GM18909 (cell line): ENCODE data around the gene FREM3.

Experiments
- ATAC-seq: cut with Tn5 transposase; IDR thresholded peaks from one replicate; pipeline ENCODE4 v1.9.1; 2021; ENCODE audit warnings: mild to moderate bottlenecking; ENCODE audit not compliant: unreplicated experiment, poor library complexity

Gene FREM3

DNA sequence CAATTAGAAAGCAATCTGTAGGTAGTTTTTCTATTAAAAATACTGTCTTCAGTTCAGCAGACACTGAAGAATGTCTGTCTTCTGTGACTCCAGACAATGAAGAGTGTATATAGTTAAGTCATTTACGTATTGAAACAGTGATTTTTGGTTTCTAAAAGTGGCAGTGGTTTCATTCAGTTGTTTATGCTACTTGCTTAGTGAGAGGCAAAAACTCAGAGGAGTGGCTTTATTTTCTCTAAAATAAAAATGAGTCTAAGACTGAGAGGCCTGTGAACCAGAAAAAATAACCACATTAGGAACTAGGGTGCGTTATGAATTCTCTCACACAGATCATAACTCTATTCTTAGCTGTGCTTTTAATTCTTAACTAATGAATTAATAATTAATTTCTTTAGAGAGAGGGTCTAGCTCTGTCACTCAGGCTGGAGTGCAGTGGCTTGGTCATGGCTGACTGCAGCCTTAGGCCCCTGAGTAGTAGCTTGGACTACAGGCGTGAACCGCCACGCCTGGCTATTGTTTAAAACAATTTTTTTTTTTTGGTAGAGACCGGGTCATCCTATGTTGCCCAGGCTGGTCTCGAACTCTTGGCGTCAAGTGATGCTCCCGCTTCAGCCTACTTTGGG, 31.4 kb downstream of the FREM3 start:
- ATAC-seq = peak; percentile 97

DNA sequence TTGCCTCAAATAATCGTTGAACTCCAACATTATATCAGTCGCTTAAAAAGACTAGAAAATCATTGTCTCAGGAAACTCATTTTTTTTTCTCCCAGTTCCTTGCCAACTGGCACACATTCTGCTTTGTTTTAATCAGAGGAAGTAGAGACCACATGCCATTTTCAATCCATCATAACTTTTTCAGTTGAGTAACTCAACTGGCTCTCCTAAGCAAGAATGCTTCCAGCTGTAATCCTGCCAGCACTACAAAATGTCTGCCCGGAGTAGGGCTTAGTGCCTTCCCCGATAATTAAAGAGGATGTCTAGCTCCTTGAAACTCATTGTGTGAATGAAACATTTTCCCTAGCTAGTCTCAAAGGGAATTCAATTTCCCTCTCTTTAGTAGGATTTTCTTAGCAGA, 33.0 kb downstream of the FREM3 start:
- ATAC-seq = no peak

DNA sequence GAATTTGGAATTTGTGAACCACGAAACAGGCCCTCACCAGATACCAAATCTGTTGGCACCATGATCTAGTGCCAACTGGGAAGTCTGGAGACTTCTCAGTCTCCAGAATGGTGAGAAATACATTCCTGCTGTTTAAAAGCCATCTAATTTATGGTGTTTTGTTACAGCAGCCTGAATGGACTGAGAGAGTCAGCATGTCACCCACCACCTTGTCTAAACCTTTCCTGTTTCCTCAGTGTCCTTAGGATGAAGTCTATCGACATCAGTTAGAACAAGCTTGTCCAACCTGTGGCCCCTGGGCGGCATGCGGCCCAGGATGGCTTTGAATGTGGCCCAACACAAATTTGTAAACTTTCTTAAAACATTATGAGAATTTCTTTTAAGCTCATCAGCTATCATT, 42.1 kb downstream of the FREM3 start:
- no peak for ATAC-seq

DNA sequence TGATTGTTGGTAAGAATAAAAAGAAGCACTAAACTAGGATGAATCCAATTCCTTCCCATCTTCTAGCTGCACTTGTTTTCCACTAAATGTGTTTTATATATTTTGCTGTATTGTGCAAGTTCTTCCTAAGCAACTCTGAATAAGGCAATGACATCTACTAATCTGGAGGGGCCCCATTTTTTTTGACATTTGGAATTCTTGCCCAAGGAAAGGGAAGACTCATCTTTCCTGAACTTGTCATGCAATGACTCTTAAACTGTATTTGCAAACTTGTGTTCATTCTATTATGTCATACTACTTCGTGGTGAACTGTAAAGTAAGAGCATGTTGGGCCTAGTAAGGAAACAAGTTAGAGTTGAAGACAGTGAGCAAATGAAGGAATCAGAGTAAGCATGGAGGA, 45.9 kb downstream of the FREM3 start:
- no peak for ATAC-seq

DNA sequence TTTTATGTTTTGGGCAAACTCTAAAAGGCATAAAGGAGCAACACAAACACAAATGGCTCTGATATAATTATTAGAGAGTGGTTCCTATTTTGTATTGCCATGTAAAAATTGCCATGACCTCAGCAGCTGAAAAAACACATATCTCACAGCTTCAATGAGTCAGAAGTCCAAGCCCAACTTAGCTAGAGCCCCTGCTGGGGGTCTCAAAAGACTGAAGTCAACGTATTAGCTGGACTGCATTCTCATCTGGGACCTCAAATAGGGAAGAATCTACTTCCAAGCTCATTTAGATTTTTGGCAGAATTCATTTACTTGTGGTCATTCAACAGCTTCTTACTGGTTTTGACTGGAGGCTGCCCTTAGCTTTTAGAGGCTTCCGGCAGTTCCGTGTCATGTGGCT, 47.4 kb downstream of the FREM3 start:
- no peak for ATAC-seq

DNA sequence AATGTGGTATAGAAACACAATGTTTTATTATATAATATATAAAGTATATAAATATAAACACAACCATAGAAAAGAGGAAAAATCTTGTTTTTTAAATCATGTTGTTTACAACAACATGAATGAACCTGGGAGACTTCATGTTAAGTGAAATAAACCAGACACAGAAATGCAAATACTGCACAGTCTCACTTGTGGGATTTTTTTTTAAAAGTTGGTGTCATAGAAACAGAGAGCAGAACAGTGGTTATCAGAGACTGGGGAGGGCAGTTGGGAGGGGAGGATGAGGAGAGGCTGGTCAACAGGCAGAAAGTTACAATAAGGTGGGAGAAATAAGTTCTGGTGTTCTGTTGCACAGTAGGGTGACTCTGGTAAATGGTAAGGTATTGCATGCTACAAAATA, 57.1 kb downstream of the FREM3 start:
- peak; percentile 44 for ATAC-seq

DNA sequence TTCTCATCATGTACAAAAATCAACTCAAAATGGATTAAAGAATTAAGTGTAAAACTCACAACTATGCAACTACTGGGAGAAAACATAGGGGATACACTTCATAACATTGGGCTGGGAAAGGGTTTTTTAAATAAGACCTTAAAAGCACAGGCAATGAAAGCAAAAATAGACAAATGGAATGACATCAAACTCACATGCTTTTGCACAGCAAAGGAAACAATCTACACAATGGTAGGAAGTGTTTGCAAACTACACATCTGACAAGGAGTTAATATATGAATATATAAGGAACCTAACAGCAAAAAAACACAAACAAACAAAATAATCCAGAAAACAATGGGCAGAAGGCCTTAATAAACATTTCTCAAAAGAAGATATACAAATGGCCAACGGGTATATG, 57.9 kb downstream of the FREM3 start:
- ATAC-seq = no peak

DNA sequence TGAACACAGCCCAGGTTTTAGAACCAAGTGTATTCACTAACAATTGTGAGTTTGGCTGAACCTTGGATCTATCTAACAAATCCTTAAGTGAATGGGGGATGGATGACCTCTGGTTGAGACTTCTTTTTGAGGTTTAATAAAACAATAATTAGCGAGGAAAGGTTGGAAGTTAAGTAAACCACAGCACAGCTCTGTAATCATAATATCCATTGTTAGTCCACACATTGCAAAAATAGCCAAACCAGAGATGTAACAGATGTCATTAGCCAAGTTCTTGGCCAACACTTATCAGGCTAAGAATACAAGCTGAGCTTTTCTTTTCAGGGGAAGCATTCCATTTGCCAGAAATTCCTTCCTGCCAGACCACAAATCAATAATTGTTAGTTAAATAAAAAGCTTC, 59.1 kb downstream of the FREM3 start:
- no peak for ATAC-seq

DNA sequence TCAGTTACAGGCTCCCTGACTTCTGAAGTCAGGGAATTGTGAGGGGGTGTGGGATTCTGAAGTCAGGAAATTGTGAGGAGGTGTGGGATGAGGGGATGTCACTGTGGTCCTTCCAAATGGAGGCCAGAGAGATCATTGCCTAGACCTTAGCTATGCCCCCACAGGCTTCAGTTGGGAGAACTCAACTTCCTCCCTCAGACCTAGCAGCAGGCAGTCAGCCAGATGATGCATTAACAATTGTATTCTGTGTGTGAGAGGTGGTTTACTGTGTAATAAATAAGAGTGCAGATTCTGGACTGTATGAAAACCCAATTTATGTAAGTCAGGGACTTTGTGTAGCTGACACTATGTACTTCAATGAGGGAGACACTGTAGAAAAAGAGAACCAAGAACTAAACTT, 65.7 kb downstream of the FREM3 start:
- ATAC-seq = no peak

DNA sequence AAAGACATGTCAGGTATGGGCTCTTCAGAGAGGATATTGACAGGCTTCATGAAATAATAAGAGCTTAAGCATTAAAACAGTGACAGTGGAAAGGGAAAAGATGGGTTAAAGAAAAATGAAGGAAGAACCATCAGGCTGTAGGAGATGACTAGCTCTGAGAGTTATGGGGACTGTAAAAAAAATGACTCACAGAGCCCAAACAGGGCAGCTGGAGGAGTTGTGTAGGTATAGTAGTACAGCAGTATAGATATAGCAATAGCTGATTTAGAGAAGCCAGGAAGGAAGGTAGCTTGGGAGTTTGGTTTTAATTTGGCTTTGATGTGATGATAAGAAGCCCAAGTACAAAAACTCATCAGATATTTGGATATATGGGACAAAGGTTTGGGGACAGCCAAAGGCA, 66.6 kb downstream of the FREM3 start:
- no peak for ATAC-seq

DNA sequence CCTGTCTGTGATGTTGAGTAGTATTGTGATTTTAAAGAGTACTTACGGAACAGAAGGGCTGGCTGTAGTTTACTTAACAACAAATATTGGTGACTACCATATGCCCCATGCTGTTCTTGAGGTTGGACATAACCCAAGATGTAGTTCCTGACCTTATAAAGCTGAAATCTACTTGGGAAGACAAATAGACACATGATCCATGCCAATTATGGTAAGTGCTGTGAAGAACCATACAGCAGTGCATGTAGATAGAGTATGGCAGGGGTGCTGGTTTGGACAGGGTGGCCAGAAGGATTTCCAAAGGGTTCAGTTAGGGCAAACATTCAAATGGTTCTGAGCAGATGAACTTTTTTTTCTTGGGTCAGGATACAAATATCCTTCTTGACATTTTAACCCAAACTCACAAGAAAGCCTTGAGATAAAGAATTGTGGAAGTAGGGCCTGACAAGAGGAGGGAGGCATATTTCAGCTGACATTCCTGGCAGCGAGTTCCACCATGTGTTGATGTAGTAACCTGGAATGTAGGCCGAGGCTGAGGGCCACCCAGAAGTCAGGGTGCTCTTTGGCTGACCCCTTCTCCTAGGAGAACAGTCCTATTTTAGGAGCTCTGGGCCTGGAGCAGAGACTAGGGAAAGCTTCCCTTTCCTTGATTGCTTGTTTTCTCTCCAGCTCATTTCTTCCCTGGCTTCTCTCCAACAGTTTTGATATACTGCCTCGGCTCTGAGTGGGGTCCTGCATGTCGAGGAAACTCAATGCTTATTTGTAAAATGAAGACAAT, 74.2 kb downstream of the FREM3 start:
- no peak for ATAC-seq

DNA sequence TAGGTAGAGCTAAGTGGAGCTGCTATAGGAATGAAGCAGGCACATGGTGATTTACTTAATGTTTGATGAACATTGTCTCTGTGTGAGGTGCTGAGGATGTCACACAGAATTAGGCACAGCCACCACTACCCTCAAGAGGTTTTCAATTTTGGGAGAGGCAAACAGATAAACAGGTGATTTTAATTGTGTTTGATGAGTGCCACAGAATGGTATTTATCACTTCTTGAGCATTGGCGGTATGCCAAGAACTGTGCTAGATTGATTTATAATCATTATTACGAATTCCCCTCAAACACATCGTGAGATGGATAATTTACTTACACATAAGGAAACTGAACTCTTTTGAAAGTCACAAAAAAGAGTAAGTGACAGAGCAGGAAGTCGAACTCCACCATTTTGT, 74.8 kb downstream of the FREM3 start:
- no peak for ATAC-seq

DNA sequence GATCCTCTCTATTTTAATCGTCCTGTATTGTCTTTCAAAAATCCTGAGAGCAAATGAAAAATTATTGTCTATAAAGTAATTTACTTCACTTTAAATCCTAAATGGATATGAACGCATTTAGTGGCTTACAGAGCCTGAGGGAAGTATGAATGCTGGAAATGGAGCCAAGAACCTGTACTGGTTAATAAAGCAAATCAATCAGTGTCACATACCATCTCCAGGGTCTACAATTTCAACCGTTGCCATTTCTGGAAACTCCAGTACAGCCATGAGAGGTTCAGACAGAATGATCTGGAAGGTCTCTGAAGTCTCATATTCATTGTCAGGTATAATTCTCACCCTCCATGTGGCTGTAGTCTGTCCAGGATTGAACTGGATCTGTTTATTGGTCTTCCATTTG, 76.6 kb downstream of the FREM3 start:
- ATAC-seq = no peak

DNA sequence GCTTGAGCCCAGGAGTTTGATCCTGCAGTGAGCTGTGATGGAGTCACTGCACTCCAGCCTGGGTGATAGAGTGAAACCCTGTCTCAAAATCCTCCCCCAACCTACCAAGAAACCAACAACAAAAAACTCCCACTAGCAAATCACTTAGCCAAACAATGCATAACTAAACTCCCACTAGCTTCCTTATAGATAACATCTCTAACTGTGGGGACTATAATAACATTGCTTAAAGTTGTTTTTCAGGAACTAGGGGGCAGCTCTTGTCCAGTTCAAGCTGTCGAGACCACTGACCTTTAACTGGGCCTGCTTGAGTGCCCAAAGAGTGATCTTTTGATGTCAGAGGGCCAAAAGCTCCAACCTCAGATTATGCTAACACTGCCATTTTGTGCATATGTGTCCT, 81.7 kb downstream of the FREM3 start:
- no peak for ATAC-seq

DNA sequence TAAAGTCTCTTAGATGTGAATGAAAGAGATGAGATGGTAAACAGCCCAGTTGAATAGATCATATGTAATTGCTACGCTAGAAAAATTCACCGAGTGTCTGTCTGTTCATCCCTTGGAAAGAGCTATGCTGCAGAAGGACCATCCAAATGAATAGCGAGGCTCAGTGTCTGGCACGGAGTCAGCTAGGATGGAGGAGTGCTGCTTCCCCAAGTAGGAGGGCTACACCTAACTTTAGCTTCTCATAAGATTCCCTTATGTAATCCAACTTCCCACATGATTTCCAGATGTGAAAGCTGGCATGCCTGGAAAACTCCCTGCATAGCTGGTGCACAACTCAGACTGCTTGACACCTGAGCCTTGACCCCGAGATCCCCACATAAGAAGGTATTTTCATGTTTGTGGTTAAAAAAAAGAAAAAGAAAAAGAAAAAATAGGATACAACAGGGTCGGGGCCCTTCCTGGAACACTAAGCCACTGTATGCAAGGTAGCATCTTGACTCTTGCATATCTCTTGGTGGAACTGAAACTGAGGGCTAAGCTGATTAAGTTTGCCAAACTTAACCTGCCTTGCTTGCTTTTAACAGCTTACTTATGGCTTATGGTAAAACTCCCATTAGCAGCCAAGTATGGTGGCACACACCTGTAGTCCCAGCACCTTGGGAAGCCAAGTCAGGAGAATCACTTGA, 82.3 kb downstream of the FREM3 start:
- peak; percentile 47 for ATAC-seq

DNA sequence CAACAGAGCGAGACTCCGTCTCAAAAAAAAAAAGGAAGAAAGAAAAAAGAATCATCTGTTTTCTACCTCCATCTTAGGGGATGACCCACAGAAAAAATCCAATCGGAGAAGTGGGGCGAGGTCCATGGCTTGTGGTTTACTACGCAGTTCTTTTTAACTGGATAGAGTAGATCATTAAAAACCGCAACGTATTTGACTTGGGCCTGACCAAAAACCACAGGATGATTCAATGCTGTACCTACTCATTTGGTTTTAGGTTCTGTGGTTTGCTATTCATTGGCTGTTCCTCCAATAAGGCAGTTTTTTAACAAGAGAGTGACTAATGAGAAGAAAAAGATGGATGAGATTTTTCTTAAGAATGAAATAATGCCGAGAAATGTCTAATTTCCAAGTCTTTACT, 83.7 kb downstream of the FREM3 start:
- ATAC-seq = peak; percentile 92

DNA sequence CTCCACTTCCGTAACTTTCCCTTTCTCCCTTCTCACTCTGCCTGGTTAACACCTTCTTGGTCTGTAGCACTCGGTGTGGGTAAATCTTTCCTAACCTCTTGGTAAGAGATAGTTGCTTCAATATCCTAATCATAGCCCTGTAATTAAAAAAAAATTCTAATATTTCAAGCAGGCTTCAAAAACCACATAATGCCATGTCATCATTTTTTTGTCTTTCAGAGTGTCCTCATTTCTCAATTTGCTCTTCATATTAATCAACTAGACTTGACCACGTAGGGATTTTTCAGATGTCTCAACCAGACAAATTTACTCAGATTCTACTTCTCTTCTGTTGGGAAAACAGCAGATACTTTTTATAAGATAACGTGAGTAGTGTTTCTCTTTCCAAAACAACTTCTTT, 91.0 kb downstream of the FREM3 start:
- no peak for ATAC-seq

DNA sequence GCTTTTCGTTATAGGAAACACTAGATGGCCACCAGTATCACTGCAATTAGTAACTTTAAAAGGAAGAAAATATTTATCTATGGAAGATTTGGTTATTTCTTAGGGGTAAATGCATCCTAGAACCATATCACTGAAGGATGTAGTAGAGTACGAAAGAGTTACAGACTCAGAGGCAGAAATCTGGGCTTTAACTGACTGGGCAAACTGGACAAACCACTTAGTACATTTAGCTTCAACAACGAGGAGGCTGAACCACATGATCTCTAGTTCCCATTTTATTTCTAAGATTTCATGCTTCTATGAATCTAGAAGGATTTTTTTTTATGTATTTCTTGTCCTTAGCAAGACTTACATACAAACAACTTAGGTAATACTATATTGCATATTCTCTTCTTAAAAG, 94.0 kb downstream of the FREM3 start:
- no peak for ATAC-seq

DNA sequence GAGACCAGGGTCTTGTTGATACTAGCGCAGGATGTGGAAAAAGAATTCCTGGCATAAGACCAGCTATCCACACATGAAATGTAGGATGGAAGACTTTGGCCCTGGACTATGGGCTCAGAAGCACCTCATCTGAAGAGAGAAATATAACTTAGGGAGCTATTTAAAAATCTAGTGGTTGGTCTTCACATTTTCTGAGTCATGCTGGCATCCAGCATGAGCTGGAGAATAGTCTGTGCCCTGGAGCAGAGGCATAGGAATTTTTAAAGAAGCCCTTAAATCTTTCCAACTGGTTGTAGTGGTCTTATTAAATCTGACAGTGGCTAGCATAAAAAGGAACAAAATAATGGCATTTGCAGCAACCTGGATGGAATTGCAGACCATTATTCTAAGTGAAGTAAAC, 100.6 kb downstream of the FREM3 start:
- no peak for ATAC-seq

DNA sequence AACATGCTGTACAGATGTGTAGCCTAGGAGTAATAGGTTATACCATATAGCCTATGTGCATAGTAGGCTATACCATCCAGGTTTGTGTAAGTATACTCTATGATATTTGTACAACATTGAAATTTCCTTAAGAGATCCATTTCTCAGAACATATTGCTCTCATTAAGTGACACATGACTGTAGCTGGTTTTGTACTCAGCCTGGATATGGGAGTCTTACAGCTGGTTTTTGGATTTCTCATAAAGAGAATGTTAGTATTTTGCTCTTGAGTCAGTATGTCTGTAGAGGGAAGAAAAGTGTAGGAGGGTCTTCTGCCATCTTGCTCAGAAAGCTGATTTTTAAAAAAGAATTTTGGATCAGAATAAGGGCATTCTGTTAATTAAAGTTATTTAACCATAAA, 101.7 kb downstream of the FREM3 start:
- no peak for ATAC-seq

DNA sequence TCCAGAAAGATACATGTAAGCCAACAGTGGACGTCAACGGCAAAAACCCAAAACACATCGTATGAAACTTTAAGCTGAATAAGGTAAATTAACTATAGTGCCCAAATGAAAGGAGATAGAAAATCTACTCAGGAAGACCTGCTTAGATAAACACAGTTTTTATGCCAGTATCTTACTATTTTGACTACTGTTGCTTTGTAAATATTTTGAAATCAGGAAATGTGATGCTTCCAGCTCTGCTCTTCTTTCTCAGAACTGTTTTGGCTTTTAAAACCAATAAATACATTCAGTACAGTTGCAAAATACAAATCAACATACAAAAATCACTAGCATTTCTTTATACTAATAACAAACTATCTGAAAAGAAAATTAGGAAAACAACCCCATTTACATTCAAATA, 103.2 kb downstream of the FREM3 start:
- ATAC-seq = no peak

DNA sequence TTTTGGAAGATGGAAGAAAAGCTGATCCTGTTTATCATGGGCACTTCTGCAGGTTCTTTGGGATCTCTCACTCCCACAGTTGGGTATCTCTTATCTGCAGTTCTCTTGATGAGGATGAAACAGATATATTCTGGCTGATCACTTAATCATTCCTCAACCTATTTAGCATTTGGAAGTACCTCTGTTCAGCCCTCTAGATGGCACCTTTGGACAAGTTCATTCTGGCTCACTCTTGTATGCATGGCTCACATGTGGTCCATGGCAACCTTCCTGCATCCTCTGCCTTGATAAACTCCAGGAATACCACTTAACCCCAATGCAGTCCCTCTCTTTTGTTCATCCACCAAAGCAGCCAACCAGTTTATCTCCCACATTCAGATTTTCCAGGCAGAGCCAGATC, 112.8 kb downstream of the FREM3 start:
- no peak for ATAC-seq
